Ectodermal cell (in vitro differentiated cells): Measurements from ENCODE around the gene HUWE1. TPM values are rescaled to one million over a fixed set of nuclear protein-coding genes. Genes with fewer than 3 reads are reported as not detected.
"Not testable (repeated sequence)": the region's sequence is repeated elsewhere in the genome, so short reads cannot be mapped to it uniquely, and the experiment has no call there.

Source experiments
- H3K27ac ChIP-seq: 2 replicates; pipeline ENCODE4 v1.7.0; 2013; ENCODE audit warnings: mild to moderate bottlenecking, low read depth, low read length; ENCODE audit not compliant: insufficient read depth, poor library complexity, severe bottlenecking
- H3K27me3 ChIP-seq: 2 replicates; pipeline ENCODE4 v1.7.0; 2013; ENCODE audit warnings: mild to moderate bottlenecking, low read length; ENCODE audit not compliant: insufficient read depth, control insufficient read depth, poor library complexity, severe bottlenecking
- H3K36me3 ChIP-seq: one replicate; pipeline ENCODE4 v1.7.0; 2013; ENCODE audit warnings: low read length; ENCODE audit not compliant: control insufficient read depth, insufficient read depth
- H3K4me1 ChIP-seq: one replicate; pipeline ENCODE4 v1.7.0; 2013; ENCODE audit warnings: low read length; ENCODE audit not compliant: control insufficient read depth, insufficient read depth
- H3K4me3 ChIP-seq: 2 replicates; pipeline ENCODE4 v1.7.0; 2013; ENCODE audit warnings: low read depth, low read length, control low read depth; ENCODE audit not compliant: insufficient read depth
- H3K9me3 ChIP-seq: 2 replicates; pipeline ENCODE4 v1.7.0; 2013; ENCODE audit warnings: mild to moderate bottlenecking, low read length, moderate library complexity; ENCODE audit not compliant: control insufficient read depth
- WGBS, 2 experiments: methylation state at CpG; one replicate each; pipeline ENCODE4 v1.1.7; 2013; ENCODE audit warnings: missing lambda C conversion rate in 2 of 2; 5-methylcytosine and 5-hydroxymethylcytosine counted together
- polyA plus RNA-seq, 4 experiments: library from polyadenylated mRNA; stranded (reverse); fragments of 50-300 nt; gene quantifications; one replicate each; pipeline ENCODE4 v1.2.3, GENCODE V29; 2013

The HUWE1 gene, protein sequence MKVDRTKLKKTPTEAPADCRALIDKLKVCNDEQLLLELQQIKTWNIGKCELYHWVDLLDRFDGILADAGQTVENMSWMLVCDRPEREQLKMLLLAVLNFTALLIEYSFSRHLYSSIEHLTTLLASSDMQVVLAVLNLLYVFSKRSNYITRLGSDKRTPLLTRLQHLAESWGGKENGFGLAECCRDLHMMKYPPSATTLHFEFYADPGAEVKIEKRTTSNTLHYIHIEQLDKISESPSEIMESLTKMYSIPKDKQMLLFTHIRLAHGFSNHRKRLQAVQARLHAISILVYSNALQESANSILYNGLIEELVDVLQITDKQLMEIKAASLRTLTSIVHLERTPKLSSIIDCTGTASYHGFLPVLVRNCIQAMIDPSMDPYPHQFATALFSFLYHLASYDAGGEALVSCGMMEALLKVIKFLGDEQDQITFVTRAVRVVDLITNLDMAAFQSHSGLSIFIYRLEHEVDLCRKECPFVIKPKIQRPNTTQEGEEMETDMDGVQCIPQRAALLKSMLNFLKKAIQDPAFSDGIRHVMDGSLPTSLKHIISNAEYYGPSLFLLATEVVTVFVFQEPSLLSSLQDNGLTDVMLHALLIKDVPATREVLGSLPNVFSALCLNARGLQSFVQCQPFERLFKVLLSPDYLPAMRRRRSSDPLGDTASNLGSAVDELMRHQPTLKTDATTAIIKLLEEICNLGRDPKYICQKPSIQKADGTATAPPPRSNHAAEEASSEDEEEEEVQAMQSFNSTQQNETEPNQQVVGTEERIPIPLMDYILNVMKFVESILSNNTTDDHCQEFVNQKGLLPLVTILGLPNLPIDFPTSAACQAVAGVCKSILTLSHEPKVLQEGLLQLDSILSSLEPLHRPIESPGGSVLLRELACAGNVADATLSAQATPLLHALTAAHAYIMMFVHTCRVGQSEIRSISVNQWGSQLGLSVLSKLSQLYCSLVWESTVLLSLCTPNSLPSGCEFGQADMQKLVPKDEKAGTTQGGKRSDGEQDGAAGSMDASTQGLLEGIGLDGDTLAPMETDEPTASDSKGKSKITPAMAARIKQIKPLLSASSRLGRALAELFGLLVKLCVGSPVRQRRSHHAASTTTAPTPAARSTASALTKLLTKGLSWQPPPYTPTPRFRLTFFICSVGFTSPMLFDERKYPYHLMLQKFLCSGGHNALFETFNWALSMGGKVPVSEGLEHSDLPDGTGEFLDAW (N-terminal part only)
- 116 TPM for polyA plus RNA-seq (2013, experiment 1 of 4)
- 144 TPM for polyA plus RNA-seq (2013, experiment 2 of 4)
- polyA plus RNA-seq (2013, experiment 3 of 4), result 111 TPM
- polyA plus RNA-seq (2013, experiment 4 of 4), result 134 TPM

GRCh38 chrX:53686151-53686885 lies at the start of gene HUWE1:
HUWE1 (minus strand) TSS chrX:53686719; CDS start chrX:53654107, 32,612 bp downstream.
- no peaks in the 10 kb centered on the region for H3K36me3 ChIP-seq
- peak within 1 kb of the TSS; percentile 93 for H3K27ac ChIP-seq
- 0% methylated on average over 59 to 61 of the region's 61 CpGs for WGBS, 2 experiments
- no peaks in the 10 kb centered on the region for H3K9me3 ChIP-seq
- H3K27me3 ChIP-seq, result no peaks in the 10 kb centered on the region
- peak within 1 kb of the TSS; percentile 62 for H3K4me3 ChIP-seq
- H3K4me1 ChIP-seq, result no peaks in the 10 kb centered on the region

GRCh38 chrX:53732797-53733196 lies 46.3 kb upstream of the HUWE1 start:
- H3K4me3 ChIP-seq, result no peak overlapping the region
- 90 to 91% methylated on average over 1 of the region's 2 CpGs for WGBS, 2 experiments
- no peaks in the 10 kb centered on the region for H3K27me3 ChIP-seq

GRCh38 chrX:53729751-53730150 lies 43.2 kb upstream of the HUWE1 start:
- Histone ChIP-seq H3K27me3 (no peaks in the 10 kb centered on the region), H3K9me3 (no peaks in the 10 kb centered on the region), H3K4me1 (no peaks in the 10 kb centered on the region), H3K27ac (no peak overlapping the region), H3K4me3 (no peak overlapping the region), H3K36me3 (no peaks in the 10 kb centered on the region)
- WGBS, 2 experiments, result no CpG with 5 or more reads among the region's 1 CpG

More at GRCh38 chrX:53732797-53733196, 46.3 kb upstream of the HUWE1 start:
- Histone ChIP-seq H3K27ac (no peak overlapping the region), H3K9me3 (no peaks in the 10 kb centered on the region), H3K4me1 (no peaks in the 10 kb centered on the region), H3K36me3 (no peaks in the 10 kb centered on the region)

- 95 to 97% methylated on average over 2 of the region's 2 CpGs for WGBS, 2 experiments
- no peaks in the 10 kb centered on the region for H3K36me3 ChIP-seq
- no peaks in the 10 kb centered on the region for H3K4me1 ChIP-seq
- no peak overlapping the region for H3K27ac ChIP-seq
- no peaks in the 10 kb centered on the region for H3K9me3 ChIP-seq
- no peaks in the 10 kb centered on the region for H3K27me3 ChIP-seq
- H3K4me3 ChIP-seq, result no peak overlapping the region
Observed at GRCh38 chrX:53728506-53728905, 42.0 kb upstream of the HUWE1 start.

DNA sequence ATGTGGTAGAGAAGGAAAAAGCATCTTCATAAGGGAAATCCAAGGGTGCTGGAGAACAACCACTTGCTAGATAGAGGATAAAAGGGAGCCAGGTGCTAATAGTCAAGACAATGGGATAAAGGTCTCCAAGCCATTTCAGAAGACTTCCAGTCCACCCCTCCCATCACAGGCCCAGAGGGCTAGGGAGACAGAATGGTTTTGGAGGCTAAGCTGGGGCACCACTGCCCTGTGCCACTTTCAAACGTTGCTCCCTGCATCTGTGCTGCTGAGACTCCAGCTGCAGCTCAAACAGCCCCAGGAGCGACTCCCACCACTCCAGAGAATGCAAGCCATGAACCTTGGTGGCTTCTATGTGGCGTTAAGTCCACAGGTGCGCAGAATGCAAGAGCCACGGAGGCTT lies 38.4 kb upstream of the HUWE1 start:
- Histone ChIP-seq H3K27me3 (no peaks in the 10 kb centered on the region), H3K27ac (no peak overlapping the region), H3K36me3 (no peaks in the 10 kb centered on the region), H3K4me3 (no peak overlapping the region), H3K4me1 (no peaks in the 10 kb centered on the region), H3K9me3 (no peaks in the 10 kb centered on the region)
- WGBS, 2 experiments, result 85 to 89% methylated on average over 5 of the region's 5 CpGs

- no peak overlapping the region for H3K4me3 ChIP-seq
- no peaks in the 10 kb centered on the region for H3K36me3 ChIP-seq
- no peaks in the 10 kb centered on the region for H3K4me1 ChIP-seq
- H3K9me3 ChIP-seq, result no peaks in the 10 kb centered on the region
- no peak overlapping the region for H3K27ac ChIP-seq
- 93 to 94% methylated on average over 4 of the region's 4 CpGs for WGBS, 2 experiments
- no peaks in the 10 kb centered on the region for H3K27me3 ChIP-seq
Observed at GRCh38 chrX:53723381-53723780, 36.9 kb upstream of the HUWE1 start.

GRCh38 chrX:53721610-53722009 lies 35.1 kb upstream of the HUWE1 start:
- 90 to 94% methylated on average over 19 to 25 of the region's 32 CpGs for WGBS, 2 experiments
- not testable (repeated sequence) for H3K4me3 ChIP-seq, H3K4me1 ChIP-seq

GRCh38 chrX:53719666-53720065 lies 33.1 kb upstream of the HUWE1 start:
- WGBS, 2 experiments, result 89 to 91% methylated on average over 7 of the region's 7 CpGs

More at GRCh38 chrX:53721610-53722009, 35.1 kb upstream of the HUWE1 start:
- not testable (repeated sequence) for H3K9me3 ChIP-seq, H3K36me3 ChIP-seq, H3K27ac ChIP-seq, H3K27me3 ChIP-seq

DNA sequence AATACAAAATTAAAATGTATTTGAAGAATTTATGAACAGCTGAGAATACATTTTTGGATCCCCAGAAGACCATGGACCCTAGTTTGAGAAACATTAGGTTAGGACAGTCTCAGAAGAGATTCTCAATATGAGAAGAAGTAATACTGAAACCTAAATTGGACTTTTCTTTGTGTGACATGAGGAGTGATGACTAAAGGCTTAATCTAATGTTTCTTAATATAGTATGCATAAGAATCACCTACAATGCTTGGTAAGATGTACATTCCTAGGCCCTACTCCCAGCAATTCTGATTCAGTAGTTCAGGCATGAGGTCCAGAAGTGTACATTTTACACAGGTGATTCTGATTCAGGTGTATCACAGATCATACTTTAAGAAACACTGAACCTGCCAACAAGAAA lies 31.6 kb upstream of the HUWE1 start:
- no peaks in the 10 kb centered on the region for H3K9me3 ChIP-seq
- H3K4me1 ChIP-seq, result no peaks in the 10 kb centered on the region
- H3K36me3 ChIP-seq, result no peaks in the 10 kb centered on the region
- no peak overlapping the region for H3K4me3 ChIP-seq
- H3K27ac ChIP-seq, result no peak overlapping the region
- no peaks in the 10 kb centered on the region for H3K27me3 ChIP-seq

More at GRCh38 chrX:53719666-53720065, 33.1 kb upstream of the HUWE1 start:
- H3K4me1 ChIP-seq, H3K36me3 ChIP-seq, H3K9me3 ChIP-seq, H3K27me3 ChIP-seq, H3K4me3 ChIP-seq, H3K27ac ChIP-seq: not testable (repeated sequence)
